ENCODE results near the gene XCR1.

GRCh38 chr3:45967724-45968123, 59.6 kb downstream of the XCR1 start:
- TF ChIP-seq REST (IDR thresholded peaks at IDR 0.05; ENCODE audit: low read depth), result no peak
- TF ChIP-seq YY1 (IDR thresholded peaks at IDR 0.05; ENCODE audit: low read depth), result no peak
- TF ChIP-seq NFIC (IDR thresholded peaks at IDR 0.05), result no peak
- no peak for TF ChIP-seq FOXM1 (IDR thresholded peaks at IDR 0.05; ENCODE audit: borderline replicate concordance, low read depth)
- no peak for TF ChIP-seq TEAD4 (IDR thresholded peaks at IDR 0.05)
- TF ChIP-seq RAD21 (IDR thresholded peaks at IDR 0.05; ENCODE audit: low read depth), result no peak
- no peak for TF ChIP-seq TAF1 (IDR thresholded peaks at IDR 0.05; ENCODE audit: low read depth)
- no peak for TF ChIP-seq EP300 (IDR thresholded peaks at IDR 0.05; ENCODE audit: borderline replicate concordance)
- TF ChIP-seq TCF12 (IDR thresholded peaks at IDR 0.05; ENCODE audit: low read depth), result no peak
- TF ChIP-seq, protein P1, sequence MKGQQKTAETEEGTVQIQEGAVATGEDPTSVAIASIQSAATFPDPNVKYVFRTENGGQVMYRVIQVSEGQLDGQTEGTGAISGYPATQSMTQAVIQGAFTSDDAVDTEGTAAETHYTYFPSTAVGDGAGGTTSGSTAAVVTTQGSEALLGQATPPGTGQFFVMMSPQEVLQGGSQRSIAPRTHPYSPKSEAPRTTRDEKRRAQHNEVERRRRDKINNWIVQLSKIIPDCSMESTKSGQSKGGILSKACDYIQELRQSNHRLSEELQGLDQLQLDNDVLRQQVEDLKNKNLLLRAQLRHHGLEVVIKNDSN (IDR thresholded peaks at IDR 0.05), result no peak
- no peak for TF ChIP-seq MAX (IDR thresholded peaks at IDR 0.05)
- TF ChIP-seq CEBPB (IDR thresholded peaks at IDR 0.05), result no peak
